Right kidney (tissue), 1 donor: ENCODE measurements around the gene ATRNL1.

ENCODE experiments used
- DNase-seq: peaks from one replicate; pipeline ENCODE4 v3.0.0-alpha.2; 2016

The ATRNL1 gene

GRCh38 chr10:115846528-115846927, 753.4 kb downstream of the ATRNL1 start:
- DNase-seq = no peak

- no peak for DNase-seq
Measured at GRCh38 chr10:115849197-115849596, 756.0 kb downstream of the ATRNL1 start.

GRCh38 chr10:115850666-115851065, 757.5 kb downstream of the ATRNL1 start:
- no peak for DNase-seq

- DNase-seq = no peak
Measured at GRCh38 chr10:115851695-115852094, 758.5 kb downstream of the ATRNL1 start.

GRCh38 chr10:115854740-115855435, 761.7 kb downstream of the ATRNL1 start:
- no peak for DNase-seq

- DNase-seq = no peak
Measured at GRCh38 chr10:115856580-115856979, 763.4 kb downstream of the ATRNL1 start.

GRCh38 chr10:115857856-115858255, 764.7 kb downstream of the ATRNL1 start:
- DNase-seq = no peak

- no peak for DNase-seq
Measured at GRCh38 chr10:115860182-115861107, 767.3 kb downstream of the ATRNL1 start.

- DNase-seq = no peak
Measured at GRCh38 chr10:115861455-115861854, 768.3 kb downstream of the ATRNL1 start.

GRCh38 chr10:115861864-115862263, 768.7 kb downstream of the ATRNL1 start:
- DNase-seq = no peak

GRCh38 chr10:115866174-115866573, 773.0 kb downstream of the ATRNL1 start:
- no peak for DNase-seq

GRCh38 chr10:115866691-115867090, 773.5 kb downstream of the ATRNL1 start:
- DNase-seq = no peak

- DNase-seq = no peak
Measured at GRCh38 chr10:115867305-115867704, 774.1 kb downstream of the ATRNL1 start.

- no peak for DNase-seq
Measured at GRCh38 chr10:115871855-115872254, 778.7 kb downstream of the ATRNL1 start.

- DNase-seq = no peak
Measured at GRCh38 chr10:115875172-115875571, 782.0 kb downstream of the ATRNL1 start.

- DNase-seq = no peak
Measured at GRCh38 chr10:115879372-115880089, 786.4 kb downstream of the ATRNL1 start.

- DNase-seq = no peak
Measured at GRCh38 chr10:115882021-115882420, 788.9 kb downstream of the ATRNL1 start.

GRCh38 chr10:115883372-115883771, 790.2 kb downstream of the ATRNL1 start:
- DNase-seq = no peak

- no peak for DNase-seq
Measured at GRCh38 chr10:115884331-115884730, 791.2 kb downstream of the ATRNL1 start.

GRCh38 chr10:115895166-115895565, 802.0 kb downstream of the ATRNL1 start:
- DNase-seq = peak; percentile 9

- DNase-seq = no peak
Measured at GRCh38 chr10:115898242-115898641, 805.1 kb downstream of the ATRNL1 start.

GRCh38 chr10:115902596-115902995, 809.4 kb downstream of the ATRNL1 start:
- DNase-seq = no peak

GRCh38 chr10:115903207-115903606, 810.0 kb downstream of the ATRNL1 start:
- no peak for DNase-seq
